ENCODE data around the gene THG1L. TPM values are rescaled to one million over a fixed set of nuclear protein-coding genes. Genes with fewer than 3 reads are reported as not detected.

The THG1L gene
- total RNA-seq, 1 donor from 2014 or later, result 0.32 TPM

DNA sequence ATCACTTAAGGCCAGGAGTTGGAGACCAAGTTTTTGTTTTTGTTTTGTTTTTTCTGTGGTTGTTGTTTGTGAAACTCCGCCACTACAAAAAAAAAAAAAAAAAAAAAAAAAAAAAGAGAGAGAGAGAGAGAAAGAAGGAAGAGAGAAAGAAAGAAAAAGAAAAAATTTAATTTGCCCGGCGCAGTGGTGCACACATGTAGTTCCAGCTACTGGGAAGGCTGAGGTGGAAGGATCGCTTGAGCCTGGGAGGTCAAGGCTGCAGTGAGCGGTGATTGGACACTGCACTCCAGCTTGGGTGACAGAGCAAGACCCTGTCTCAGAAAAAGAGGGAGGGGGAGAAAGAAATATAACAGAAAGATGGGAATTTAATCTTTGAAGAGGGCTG lies 902 bp downstream of the THG1L start:
- peaks cover 0 to 3% of the 10 kb centered on the region in 2 donors for H3K36me3 ChIP-seq
- TF ChIP-seq, protein P1, sequence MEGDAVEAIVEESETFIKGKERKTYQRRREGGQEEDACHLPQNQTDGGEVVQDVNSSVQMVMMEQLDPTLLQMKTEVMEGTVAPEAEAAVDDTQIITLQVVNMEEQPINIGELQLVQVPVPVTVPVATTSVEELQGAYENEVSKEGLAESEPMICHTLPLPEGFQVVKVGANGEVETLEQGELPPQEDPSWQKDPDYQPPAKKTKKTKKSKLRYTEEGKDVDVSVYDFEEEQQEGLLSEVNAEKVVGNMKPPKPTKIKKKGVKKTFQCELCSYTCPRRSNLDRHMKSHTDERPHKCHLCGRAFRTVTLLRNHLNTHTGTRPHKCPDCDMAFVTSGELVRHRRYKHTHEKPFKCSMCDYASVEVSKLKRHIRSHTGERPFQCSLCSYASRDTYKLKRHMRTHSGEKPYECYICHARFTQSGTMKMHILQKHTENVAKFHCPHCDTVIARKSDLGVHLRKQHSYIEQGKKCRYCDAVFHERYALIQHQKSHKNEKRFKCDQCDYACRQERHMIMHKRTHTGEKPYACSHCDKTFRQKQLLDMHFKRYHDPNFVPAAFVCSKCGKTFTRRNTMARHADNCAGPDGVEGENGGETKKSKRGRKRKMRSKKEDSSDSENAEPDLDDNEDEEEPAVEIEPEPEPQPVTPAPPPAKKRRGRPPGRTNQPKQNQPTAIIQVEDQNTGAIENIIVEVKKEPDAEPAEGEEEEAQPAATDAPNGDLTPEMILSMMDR (IDR thresholded peaks at IDR 0.05), result no peak
- H3K4me1 ChIP-seq, result no peaks in the 10 kb centered on the region
- H3K27me3 ChIP-seq, result no peaks in the 10 kb centered on the region
- H3K27ac ChIP-seq, result no peak overlapping the region
- intact Hi-C loops (cut with DNase I), result loop anchor here (5.0 kb wide), 2 partner anchors 220 to 465 kb away; partner anchors contain the start of gene CYFIP2
- DNase-seq (ENCODE audit: low spot score in 2 of 2), result no peak
- no peaks in the 10 kb centered on the region for H3K9me3 ChIP-seq
- peak overlapping the region in 1 of 2 donors; percentile 76 for H3K4me3 ChIP-seq

DNA sequence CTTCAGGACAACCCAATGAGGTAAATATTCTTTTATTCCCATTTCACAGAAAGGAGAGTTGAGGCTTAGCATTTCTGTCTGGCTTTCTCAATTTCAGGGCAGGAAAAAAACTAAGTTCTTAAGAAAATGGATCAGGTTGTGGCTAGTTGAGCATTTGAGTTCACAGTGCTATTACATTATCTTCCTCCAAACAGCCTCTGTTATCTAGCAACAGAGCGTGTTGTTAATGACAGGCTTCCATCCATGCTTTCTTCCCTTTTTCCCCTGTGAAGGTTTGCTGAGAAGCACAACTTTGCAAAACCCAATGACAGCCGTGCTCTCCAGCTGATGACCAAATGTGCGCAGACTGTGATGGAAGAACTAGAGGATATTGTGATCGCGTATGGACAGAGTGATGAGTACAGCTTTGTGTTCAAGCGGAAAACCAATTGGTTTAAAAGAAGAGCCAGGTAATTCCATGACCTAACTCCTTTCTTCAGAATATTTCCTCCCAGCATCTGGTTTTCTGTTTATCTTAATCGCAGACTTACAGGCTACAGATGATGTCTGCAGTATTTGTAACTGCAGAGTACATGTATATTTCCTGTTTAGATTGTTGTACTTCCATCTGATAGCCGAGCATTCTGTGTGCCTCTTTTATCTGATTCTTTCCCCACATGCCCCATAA lies 1.5 kb downstream of the THG1L start:
- no peak for DNase-seq (ENCODE audit: low spot score in 2 of 2)
- TF ChIP-seq, protein P1 (IDR thresholded peaks at IDR 0.05), result no peak
- no peaks in the 10 kb centered on the region for H3K4me1 ChIP-seq
- no peaks in the 10 kb centered on the region for H3K27me3 ChIP-seq
- no peak overlapping the region for H3K27ac ChIP-seq
- H3K9me3 ChIP-seq, result no peaks in the 10 kb centered on the region
- peaks cover 0 to 3% of the 10 kb centered on the region in 2 donors for H3K36me3 ChIP-seq
- intact Hi-C loops (cut with DNase I), result loop anchor here (5.0 kb wide), 2 partner anchors 220 to 465 kb away; partner anchors contain the start of gene CYFIP2
- no peak overlapping the region for H3K4me3 ChIP-seq

DNA sequence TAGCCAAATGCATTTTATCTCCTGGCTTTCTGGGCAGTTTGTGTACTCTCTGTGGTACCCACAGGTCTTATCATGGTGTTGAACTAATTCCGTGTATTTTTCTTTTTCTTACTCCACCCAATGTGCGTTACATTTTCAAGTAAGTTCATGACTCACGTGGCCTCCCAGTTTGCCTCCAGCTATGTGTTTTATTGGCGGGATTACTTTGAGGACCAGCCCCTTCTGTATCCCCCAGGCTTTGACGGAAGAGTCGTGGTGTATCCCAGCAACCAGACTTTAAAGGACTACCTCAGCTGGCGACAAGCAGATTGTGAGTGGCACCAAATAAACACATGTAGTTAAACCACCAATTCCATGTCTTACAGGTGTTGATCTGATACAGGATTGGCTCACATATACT lies 3.2 kb downstream of the THG1L start:
- Histone ChIP-seq H3K27me3 (no peaks in the 10 kb centered on the region), H3K27ac (no peak overlapping the region), H3K36me3 (peaks cover 0 to 3% of the 10 kb centered on the region in 2 donors), H3K4me1 (no peaks in the 10 kb centered on the region), H3K9me3 (no peaks in the 10 kb centered on the region), H3K4me3 (no peak overlapping the region)
- intact Hi-C loops (cut with DNase I), result loop anchor here (5.0 kb wide), 2 partner anchors 222 to 467 kb away; partner anchors contain the start of gene CYFIP2
- no peak for DNase-seq (ENCODE audit: low spot score in 2 of 2)
- TF ChIP-seq, protein P1 (IDR thresholded peaks at IDR 0.05), result no peak

DNA sequence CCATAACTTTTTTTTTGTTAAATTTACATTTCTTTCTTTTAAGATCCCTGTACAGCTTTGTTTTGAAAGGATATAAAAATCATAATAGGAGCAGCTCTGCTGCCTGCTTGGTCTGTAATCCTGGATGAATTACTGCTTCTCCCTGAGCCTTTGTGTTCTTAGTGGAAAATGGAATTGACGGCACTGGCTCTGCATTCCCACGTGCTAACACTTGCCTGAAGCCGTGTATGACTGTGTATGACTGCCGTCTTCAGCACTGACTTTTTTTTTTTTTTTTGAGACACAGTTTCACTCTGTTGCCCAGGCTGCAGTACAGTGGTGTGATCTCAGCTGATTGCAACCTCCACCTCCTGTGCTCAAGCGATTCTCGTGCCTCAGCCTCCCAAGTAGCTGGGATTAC lies 4.8 kb downstream of the THG1L start:
- TF ChIP-seq, protein P1 (IDR thresholded peaks at IDR 0.05), result no peak
- no peaks in the 10 kb centered on the region for H3K27me3 ChIP-seq
- intact Hi-C loops (cut with DNase I), result no loop called here
- H3K27ac ChIP-seq, result no peak overlapping the region
- H3K4me3 ChIP-seq, result no peak overlapping the region
- no peaks in the 10 kb centered on the region for H3K4me1 ChIP-seq
- no peak for DNase-seq (ENCODE audit: low spot score in 2 of 2)
- peaks cover 0 to 3% of the 10 kb centered on the region in 2 donors for H3K36me3 ChIP-seq
- H3K9me3 ChIP-seq, result no peaks in the 10 kb centered on the region

DNA sequence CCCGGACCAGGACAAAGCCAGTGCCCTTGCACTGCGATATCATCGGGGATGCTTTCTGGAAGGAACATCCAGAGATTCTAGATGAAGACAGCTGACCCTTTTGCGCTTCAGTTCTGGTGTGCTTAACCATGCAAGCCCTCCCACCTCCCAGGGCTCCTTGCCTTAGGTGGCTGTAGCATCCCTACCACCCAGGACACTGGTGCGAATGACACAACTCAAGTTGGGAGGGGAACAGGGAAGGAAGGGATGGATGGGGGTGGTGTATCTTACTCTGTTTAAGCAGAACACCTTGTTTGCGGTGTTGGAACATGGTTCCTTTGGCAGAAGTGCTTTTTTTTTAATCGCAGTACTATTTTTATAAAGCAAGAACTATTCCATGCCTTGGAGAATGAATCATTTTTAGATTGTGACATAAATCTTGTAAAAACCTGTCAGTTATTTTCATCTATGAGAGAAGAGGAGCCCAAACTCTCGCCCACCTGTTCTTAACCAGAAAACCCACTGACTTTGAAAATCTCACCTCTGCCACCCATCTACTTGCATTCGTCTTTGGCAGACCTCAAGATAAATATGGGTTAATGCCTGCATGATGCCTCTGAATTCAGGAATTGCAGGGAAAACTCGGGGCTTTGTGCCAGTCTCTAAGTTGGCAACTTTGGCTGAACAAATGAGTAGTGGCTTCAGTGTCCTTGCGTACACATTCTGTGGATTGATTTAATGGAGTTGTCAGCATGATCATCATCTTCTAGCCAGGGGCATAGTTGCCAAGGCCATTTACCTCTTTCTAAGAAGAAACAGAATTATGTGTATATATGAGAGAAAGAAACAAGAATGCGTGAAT lies 8.4 kb downstream of the THG1L start:
- TF ChIP-seq, protein P1 (IDR thresholded peaks at IDR 0.05), result no peak
- Histone ChIP-seq H3K27ac (no peak overlapping the region), H3K4me3 (no peak overlapping the region), H3K27me3 (no peaks in the 10 kb centered on the region), H3K4me1 (no peaks in the 10 kb centered on the region), H3K9me3 (no peaks in the 10 kb centered on the region), H3K36me3 (peaks cover 0 to 3% of the 10 kb centered on the region in 2 donors)
- intact Hi-C loops (cut with DNase I), result loop anchor here (5.0 kb wide), 3 partner anchors 372 to 597 kb away; partner anchors contain the start of gene MED7
- no peak for DNase-seq (ENCODE audit: low spot score in 2 of 2)
